ENCODE measurements around the gene ADM2.

The ADM2 gene

DNA sequence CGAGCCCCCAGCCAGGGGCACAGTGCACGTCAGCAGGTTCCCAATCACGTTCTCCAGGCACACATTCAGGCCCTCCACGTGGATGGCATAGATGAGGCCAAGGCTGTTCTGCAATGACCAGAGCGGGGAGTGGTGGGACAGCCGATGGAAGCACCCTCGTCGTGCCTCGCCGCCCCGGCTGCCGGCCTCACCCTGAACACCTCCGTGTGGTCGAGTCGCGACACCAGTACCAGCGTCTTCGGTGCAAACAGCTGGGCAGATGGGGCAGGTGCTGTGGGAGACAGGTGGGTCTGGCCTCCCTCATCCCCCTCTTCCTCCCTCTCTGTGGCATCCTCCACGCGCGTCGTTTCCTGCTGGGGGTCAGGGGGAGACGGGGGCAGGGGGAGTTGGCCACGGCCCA lies 14.0 kb upstream of the ADM2 start:
- FAIRE-seq (no peak), DNase-seq (ENCODE audit: low spot score) (no peak)

DNA sequence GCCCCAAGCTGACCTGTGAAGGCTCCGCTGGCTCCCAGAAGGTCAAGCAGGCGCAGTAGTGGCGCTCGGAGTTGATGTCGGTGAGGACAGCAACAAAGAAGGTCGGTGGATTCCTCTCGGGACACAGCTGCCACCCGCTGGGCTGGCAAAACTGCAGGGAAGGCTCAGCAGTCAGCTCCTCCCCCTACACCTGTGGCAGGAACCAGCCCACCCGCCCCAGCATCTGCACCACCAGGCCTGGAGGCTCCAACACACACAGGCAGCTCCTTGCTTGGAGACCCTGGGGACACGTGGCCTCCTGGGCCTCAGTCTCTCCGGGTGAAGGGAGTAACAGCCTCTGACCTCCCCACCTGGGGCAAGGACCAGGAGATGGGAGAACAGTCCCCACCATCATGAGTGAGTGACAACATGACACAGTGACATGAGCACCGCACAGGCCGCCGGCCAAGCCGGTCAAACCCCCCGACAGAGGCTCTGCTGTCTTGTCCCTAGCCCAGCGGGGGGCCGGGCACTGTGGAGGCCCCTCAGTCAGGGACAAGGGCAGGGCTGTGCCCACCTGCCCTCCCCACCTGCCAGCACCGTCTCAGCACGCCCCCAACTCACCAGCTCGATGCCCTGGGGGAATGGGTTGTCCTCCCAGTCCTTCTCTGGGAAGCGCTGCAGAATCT lies 13.4 kb upstream of the ADM2 start:
- FAIRE-seq: no peak
- DNase-seq (ENCODE audit: low spot score): no peak

GRCh38 chr22:50468626-50469025 lies 12.7 kb upstream of the ADM2 start:
- FAIRE-seq: no peak

GRCh38 chr22:50469377-50470305 lies 11.7 kb upstream of the ADM2 start:
- FAIRE-seq (no peak), DNase-seq (ENCODE audit: low spot score) (peak; percentile 74)

More at GRCh38 chr22:50468626-50469025, 12.7 kb upstream of the ADM2 start:
- no peak for DNase-seq (ENCODE audit: low spot score)

GRCh38 chr22:50470491-50470890 lies 10.9 kb upstream of the ADM2 start:
- FAIRE-seq (no peak), DNase-seq (ENCODE audit: low spot score) (no peak)

- no peak for FAIRE-seq
- no peak for DNase-seq (ENCODE audit: low spot score)
Measured at GRCh38 chr22:50471197-50471847, 10.0 kb upstream of the ADM2 start.

DNA sequence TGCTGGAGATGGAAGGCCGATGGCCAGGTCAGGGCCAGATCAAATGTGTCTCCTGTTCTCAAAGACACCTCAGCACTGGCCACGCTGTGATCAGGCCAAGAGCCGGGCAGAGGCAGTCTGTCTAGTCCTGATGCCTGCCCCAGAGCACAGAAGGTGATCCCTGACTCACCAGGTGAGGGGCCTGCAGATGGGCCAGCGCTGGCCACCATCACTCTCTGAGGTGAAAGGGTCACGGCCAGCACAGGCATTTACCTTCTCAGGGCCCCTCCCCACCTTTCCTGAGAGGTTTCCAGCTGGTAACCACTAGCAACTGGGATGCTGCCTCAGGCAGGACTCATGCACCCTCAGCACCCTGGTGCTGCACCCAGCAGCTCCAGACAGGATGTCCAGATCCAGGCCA lies 9.4 kb upstream of the ADM2 start:
- DNase-seq (ENCODE audit: low spot score) (no peak), FAIRE-seq (no peak)

GRCh38 chr22:50473088-50473487 lies 8.3 kb upstream of the ADM2 start:
- FAIRE-seq: no peak

DNA sequence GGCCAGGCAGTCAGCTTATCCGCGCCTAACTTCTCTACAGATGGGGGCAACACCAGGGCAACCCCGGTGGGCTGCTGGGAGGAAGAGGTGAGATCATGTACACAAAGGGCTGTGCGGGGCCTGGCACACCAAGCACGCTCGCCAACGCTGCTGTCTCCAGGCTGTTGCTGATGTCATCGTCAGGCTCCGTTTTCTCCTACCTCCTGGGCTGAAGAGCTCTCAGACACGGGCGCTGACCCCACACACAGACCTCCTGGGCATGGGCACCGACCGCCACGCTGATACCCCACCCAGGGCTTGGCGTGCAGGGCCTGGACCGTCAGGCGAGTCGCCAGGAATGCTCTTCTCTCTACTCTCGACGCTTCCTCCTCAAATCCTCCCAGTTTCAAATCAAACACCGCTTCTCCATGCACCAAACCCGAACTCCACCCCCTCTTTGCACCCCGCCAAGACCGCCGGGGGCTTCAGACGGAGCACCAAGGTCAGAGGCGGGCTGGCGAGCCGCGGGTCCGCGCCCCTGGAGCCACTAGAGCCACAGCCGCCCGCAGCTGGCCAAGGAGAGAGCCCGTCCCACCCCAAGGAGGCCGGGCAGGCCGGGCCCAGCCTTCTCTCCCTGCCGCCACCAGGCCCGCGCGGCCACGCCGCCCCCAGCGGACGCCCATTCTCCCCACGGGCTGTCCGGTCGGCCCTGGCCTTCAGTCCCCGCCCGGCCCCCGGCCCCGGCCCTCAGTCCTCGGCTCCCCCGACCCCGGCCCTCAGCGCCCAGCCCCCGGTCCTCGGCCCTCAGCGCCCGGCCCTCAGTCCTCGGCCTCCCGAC lies 7.3 kb upstream of the ADM2 start:
- DNase-seq (ENCODE audit: low spot score) (peak; percentile 8), FAIRE-seq (no peak)

More at GRCh38 chr22:50473088-50473487, 8.3 kb upstream of the ADM2 start:
- no peak for DNase-seq (ENCODE audit: low spot score)

- peak; percentile 76 for DNase-seq (ENCODE audit: low spot score)
- FAIRE-seq: no peak
Measured at GRCh38 chr22:50474710-50475651, 6.4 kb upstream of the ADM2 start, which contains the start of gene SBF1. Gene SBF1, minus strand, starts transcription at chr22:50475035. Its CDS starts 195 bp downstream, at chr22:50474840.

DNA sequence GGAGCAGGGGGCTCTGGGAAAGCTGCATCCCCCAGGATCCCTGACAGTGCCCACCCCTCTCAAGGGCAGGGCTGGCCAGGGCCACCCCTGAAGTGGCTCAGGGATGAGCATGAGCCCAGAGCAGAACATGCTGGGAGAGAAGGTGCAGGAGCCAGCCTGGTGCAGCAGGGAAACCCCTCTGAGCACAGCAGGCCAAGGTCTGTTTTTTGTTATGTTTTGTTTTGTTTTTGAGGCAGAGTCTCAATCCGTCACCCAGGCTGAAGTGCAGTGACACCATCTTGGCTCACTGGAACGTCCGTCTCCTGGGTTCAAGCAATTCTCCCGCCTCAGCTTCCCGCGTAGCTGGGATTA lies 5.7 kb upstream of the ADM2 start:
- FAIRE-seq (no peak), DNase-seq (ENCODE audit: low spot score) (no peak)

- DNase-seq (ENCODE audit: low spot score) (no peak), FAIRE-seq (no peak)
Measured at GRCh38 chr22:50476868-50477267, 4.5 kb upstream of the ADM2 start.

DNA sequence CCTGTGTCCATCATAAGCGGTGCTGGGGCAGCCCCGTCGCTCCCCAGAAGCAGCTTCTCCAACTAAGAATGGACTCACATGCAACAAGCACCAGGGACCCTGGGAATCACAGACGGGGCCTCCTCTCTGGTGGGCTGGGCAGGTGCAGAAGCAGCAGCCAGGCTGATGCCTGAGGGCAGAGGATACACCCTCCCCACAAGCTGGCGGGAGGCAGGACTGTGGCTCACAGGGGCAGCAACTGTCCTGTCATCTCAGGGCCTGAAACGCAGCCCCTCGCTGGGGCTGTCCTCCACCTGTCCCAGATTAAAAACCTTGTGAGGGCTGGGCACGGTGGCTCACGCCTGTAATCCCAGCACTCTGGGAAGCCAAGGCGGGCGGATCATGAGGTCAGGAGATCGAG lies 3.4 kb upstream of the ADM2 start:
- FAIRE-seq: no peak
- no peak for DNase-seq (ENCODE audit: low spot score)

- DNase-seq (ENCODE audit: low spot score) (no peak), FAIRE-seq (no peak)
Measured at GRCh38 chr22:50479721-50480120, 1.6 kb upstream of the ADM2 start.

- no peak for FAIRE-seq
- DNase-seq (ENCODE audit: low spot score): no peak
Measured at GRCh38 chr22:50481045-50481439, 301 bp upstream of the ADM2 start.

DNA sequence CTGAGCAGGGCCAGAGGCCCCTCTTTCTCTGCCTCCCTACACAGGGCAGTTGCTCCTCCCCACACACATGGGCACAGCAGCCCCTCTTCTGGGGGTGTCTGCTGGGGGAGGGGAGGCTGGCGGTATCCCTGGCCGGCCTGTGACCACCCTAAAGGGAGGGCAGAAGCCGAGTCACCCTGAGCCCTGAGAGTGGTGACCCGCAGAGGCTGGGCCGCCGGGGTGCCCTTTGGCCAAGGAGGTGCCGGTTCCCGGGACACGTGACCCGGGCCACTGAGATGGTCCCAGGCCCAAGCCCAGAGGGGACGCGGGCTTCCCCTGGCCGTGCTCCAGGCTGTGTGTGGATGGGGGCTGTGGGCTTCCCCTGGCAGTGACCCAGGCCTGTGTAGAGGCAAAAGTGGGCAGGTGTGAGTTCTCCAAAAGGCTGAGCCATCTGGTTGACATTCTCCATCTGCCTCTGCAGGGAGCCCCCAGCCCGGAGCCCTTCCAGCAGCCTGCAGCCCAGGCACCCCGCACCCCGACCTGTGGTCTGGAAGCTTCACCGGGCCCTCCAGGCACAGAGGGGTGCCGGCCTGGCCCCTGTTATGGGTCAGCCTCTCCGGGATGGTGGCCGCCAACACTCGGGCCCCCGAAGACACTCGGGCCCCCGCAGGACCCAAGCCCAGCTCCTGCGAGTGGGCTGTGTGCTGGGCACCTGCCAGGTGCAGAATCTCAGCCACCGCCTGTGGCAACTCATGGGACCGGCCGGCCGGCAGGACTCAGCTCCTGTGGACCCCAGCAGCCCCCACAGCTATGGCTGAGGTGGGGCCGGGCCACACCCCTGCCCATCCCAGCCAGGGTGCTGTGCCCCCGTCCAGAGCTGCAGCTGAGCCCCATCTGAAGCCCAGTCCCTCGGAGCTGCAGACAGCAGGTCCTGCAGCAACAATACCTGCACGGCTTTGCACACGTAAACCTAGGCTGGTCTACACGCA lies 1.0 kb downstream of the ADM2 start:
- FAIRE-seq (no peak), DNase-seq (ENCODE audit: low spot score) (no peak)

DNA sequence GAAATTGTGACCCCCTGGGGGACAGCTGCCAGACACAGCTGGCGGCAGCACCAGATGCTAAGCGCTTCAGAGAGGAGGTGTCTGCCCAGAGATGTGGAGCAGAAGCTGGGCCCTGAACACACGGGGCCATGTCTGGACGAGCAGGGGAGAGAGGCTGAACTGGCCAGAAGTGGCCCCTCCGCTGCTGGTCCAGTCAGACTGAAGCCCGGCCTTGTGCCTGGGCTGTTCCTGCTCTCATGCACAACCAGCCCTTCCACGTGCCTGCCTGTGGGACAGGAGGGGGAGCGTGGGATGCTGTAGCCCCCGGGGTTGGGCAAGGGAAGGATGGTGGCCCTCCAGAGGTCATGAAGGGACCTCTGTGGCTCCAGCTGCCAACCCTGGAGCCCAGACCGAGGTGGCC lies 1.8 kb downstream of the ADM2 start:
- FAIRE-seq (no peak), DNase-seq (ENCODE audit: low spot score) (no peak)

DNA sequence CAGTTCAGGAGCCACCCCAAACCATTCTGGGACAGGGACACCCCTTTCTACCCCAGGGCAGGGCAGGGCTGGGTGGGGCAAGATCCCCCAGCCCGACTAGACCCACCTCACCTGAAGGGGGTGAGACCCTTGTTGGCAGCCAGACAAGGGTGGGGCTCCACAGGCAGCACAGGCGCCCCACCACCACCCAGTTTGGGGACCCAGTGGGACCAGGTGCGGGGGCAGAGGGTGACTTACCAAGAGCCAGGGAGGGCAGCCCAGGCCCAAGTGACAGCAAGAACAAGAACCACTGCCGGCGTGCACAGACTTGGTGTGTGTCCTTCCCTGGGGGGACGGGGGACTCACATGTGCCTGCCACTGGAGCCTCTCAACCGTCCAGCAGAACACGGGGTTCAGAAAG lies 2.2 kb downstream of the ADM2 start:
- DNase-seq (ENCODE audit: low spot score) (no peak), FAIRE-seq (no peak)

Data from RCC 7860 (cell line).